Measurements from ENCODE around the gene TTLL3.

DNA sequence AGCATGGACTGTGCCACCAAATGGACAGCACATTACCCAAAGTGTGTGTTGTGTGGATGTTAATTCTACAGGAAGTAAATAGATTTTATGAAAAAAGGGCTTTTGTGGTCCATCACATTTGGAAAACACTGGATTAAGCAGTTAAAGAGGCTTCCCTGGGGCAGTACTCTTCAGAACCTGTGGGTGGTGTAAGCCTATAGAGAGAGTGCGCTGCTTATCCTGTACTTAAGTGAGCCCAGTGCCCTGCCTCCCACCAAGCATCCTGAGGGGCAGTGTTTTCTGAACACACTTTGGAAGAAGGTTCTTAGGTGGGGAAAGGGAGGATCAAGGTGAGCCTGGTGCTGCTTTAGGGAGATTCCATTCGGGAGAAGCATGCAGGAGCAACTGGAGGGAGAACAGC lies 10.9 kb downstream of the TTLL3 start:
- TF ChIP-seq, protein P1, sequence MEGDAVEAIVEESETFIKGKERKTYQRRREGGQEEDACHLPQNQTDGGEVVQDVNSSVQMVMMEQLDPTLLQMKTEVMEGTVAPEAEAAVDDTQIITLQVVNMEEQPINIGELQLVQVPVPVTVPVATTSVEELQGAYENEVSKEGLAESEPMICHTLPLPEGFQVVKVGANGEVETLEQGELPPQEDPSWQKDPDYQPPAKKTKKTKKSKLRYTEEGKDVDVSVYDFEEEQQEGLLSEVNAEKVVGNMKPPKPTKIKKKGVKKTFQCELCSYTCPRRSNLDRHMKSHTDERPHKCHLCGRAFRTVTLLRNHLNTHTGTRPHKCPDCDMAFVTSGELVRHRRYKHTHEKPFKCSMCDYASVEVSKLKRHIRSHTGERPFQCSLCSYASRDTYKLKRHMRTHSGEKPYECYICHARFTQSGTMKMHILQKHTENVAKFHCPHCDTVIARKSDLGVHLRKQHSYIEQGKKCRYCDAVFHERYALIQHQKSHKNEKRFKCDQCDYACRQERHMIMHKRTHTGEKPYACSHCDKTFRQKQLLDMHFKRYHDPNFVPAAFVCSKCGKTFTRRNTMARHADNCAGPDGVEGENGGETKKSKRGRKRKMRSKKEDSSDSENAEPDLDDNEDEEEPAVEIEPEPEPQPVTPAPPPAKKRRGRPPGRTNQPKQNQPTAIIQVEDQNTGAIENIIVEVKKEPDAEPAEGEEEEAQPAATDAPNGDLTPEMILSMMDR (conservative IDR thresholded peaks at IDR 0.05; ENCODE audit: low read depth, low read length), result peak; percentile 71
- TF ChIP-seq EZH2phosphoT487 (IDR thresholded peaks at IDR 0.05; ENCODE audit: borderline replicate concordance, low read length) (no peak), EZH2 (IDR thresholded peaks at IDR 0.05; ENCODE audit: low read length, unreplicated experiment) (no peak)

Measured in PC-3 (cell line).